OCI-LY7 (cell line): ENCODE measurements around the gene SMPD3.

Source experiments
- EZH2phosphoT487 ChIP-seq: fragments of 200-600 bp; sonication (generic); IDR thresholded peaks from 2 replicates; pipeline ENCODE4 v1.6.1; 2018; ENCODE audit warnings: low read depth, borderline replicate concordance, mild to moderate bottlenecking, mixed run types, antibody characterized with exemption, low read length, moderate library complexity, mixed read lengths
- TF ChIP-seq, protein P1 (sequence below): fragments of 200-600 bp; sonication (generic); conservative IDR thresholded peaks from 2 replicates; pipeline ENCODE4 v1.5.1; 2014; ENCODE audit warnings: mild to moderate bottlenecking, antibody characterized with exemption, low read length, moderate library complexity, mixed read lengths

DNA sequence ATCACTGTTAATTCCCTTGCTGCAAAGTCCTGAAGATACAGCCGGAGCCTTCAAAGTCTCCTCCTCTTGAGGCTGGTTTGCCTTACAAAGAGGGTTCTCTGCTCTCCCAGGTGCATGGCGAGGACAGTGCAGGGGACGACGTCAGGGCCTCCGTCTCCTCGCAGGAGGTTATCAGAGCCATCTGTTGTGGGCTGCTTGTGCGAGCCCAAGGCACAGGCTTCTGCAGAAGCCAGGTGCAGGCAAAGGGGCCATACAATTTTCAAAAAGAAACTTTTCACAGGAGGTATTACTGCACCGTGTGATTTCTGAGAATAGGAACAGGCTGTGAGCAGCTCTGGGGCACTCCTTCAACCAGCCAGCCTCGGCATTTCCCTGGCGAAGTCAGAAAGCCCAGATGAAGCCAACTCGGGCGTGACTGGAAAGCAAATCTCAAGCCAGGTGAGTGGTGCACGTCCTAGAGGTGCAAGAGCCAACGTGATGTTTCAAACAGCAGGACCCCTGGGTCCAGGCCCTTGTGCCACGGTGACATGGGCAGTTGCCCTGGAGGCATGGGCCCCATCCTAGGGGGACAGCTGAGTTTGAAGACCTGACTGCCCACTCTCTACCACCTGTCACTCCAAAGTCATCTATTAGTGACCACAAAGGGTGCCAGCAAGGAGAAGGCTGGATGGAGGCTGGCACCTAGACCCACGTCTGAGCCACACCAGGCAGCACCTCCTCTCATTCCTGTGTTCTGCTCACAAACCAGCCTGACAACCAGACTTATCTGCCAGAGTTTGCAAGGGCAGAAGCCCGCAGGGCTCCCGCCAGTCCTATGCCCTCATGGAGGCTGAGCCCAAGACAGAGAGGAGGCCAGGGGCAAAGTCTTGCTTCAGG lies 68.6 kb downstream of the SMPD3 start:
- TF ChIP-seq, protein P1, sequence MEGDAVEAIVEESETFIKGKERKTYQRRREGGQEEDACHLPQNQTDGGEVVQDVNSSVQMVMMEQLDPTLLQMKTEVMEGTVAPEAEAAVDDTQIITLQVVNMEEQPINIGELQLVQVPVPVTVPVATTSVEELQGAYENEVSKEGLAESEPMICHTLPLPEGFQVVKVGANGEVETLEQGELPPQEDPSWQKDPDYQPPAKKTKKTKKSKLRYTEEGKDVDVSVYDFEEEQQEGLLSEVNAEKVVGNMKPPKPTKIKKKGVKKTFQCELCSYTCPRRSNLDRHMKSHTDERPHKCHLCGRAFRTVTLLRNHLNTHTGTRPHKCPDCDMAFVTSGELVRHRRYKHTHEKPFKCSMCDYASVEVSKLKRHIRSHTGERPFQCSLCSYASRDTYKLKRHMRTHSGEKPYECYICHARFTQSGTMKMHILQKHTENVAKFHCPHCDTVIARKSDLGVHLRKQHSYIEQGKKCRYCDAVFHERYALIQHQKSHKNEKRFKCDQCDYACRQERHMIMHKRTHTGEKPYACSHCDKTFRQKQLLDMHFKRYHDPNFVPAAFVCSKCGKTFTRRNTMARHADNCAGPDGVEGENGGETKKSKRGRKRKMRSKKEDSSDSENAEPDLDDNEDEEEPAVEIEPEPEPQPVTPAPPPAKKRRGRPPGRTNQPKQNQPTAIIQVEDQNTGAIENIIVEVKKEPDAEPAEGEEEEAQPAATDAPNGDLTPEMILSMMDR, result no peak
- no peak for TF ChIP-seq EZH2phosphoT487
